Stimulated activated naive CD8-positive, alpha-beta T cell treated with anti-CD3 and anti-CD28 coated beads, Interleukin-15, Interleukin-2, amounts not matched to agents 100 U/mL and 50 U/mL, for 24 hours (primary cell): Measurements from ENCODE around the gene LUZP2.

Experiments used
- ATAC-seq: fragments of 150-1000 bp; cut with Tn5 transposase; one replicate; pipeline ENCODE4 v1.10.0; 2021
- DNase-seq: peaks from one replicate; pipeline ENCODE4 v3.0.0; 2021

Gene LUZP2

GRCh38 chr11:24635588-24636290 is 138.9 kb downstream of the LUZP2 start:
- ATAC-seq (no peak), DNase-seq (no peak)

DNA sequence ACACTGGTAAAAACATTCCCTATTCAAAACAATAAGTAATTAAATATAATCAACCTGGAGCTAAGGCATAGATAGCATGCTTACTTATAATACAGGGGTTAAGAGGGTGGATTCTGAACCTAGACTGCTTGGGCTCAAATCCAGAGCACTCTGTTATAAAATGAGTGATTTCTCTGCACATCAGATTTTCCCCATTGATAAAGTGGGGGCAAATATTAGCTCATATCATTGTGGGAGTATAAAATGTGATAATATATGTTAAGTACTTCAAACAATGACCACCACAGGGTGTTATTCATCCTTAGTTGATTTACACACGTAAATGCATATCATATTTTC is 139.4 kb downstream of the LUZP2 start:
- DNase-seq (no peak), ATAC-seq (no peak)

GRCh38 chr11:24637520-24637919 is 140.7 kb downstream of the LUZP2 start:
- DNase-seq: no peak
- no peak for ATAC-seq

DNA sequence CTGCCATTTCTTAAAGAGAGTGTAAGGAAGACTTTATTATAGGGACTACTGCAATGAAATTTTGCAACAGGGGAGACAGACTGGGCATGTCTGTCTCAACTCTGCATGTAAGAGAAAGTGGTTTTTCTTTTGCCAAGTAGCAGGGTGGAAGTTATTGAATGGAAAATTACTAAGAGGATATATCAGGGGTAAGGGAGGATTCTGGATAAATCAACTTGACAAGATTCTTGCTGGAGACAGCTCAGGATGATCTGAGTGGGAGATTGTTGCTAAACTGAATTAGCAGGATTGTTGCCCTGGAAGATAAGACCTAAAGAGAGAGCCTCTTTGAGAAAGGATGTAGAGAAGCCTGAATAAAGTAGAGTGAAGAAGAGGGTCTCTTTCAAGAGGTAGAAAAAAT is 145.8 kb downstream of the LUZP2 start:
- ATAC-seq: no peak
- no peak for DNase-seq

GRCh38 chr11:24645563-24645962 is 148.7 kb downstream of the LUZP2 start:
- DNase-seq: no peak
- ATAC-seq: no peak

DNA sequence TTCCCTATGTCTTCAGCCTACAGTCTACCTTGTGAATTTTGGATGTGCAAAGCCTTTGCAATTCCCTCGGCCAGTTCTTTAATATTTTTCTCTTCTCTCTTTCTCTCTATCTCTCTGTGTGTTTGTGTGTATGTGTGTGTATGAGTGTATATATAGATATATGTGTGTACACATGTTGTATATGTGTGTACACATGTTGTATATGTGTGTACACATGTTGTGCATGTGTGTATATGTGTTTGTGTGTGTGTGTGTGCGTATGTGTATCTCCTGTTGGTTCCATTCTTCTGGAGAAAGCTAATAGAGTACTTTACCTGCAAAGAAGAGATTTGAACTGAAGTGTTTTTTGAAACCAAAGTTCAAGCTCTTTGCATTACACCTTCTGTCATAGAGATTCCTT is 155.0 kb downstream of the LUZP2 start:
- ATAC-seq (no peak), DNase-seq (no peak)

DNA sequence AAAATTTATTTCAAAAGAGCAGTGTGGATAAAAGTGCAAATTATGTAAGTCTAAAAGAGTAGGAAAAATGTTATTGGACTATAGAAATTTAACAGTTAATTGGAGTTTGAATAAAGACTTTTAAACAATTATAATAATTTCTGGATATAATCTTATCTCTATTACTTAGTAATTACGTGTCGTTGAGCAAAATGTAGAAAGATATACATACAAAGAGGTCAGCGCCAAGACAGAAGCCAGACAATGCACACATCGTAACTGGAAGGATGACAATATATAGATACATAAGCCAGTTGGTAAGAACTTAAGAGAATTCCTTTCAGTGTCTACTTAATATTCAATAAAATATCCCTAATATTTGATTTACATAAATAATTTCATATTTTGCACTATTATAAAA is 157.0 kb downstream of the LUZP2 start:
- no peak for DNase-seq
- ATAC-seq: no peak

GRCh38 chr11:24661331-24661730 is 164.5 kb downstream of the LUZP2 start:
- no peak for ATAC-seq

GRCh38 chr11:24664399-24664798 is 167.5 kb downstream of the LUZP2 start:
- no peak for ATAC-seq

More at GRCh38 chr11:24661331-24661730, 164.5 kb downstream of the LUZP2 start:
- DNase-seq: no peak

GRCh38 chr11:24667353-24667968 is 170.6 kb downstream of the LUZP2 start:
- ATAC-seq (no peak), DNase-seq (no peak)

More at GRCh38 chr11:24664399-24664798, 167.5 kb downstream of the LUZP2 start:
- DNase-seq: no peak

GRCh38 chr11:24678703-24679348 is 182.0 kb downstream of the LUZP2 start:
- no peak for DNase-seq
- ATAC-seq: no peak

DNA sequence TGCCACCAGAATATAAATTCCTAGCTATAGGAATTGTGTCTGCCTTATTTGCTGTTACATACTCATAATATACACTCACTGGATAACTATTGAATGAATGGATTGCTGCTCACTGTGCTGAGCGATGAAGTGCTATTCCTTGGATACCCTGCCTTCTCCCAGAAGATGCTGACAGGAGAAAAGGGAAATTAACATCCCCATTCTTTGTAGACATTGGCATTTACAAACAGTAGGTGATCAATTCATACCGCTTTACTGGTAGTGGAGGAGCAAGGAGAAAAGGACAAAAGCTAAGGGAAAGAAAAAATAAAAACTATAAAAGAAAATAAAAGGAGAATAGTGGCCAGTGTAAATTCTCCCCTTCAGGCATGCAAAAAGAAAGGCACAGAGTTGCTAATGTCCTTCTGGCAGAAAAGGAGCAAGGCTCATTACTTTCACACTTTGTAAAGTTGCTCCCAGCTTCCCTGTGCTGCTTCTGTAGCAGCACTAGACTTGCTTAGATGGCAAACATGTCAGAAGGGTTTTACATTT is 183.0 kb downstream of the LUZP2 start:
- DNase-seq: no peak
- ATAC-seq: no peak

- DNase-seq (no peak), ATAC-seq (no peak)
Observed at GRCh38 chr11:24683583-24683982, 186.7 kb downstream of the LUZP2 start.

GRCh38 chr11:24685821-24686220 is 189.0 kb downstream of the LUZP2 start:
- DNase-seq: no peak
- ATAC-seq: no peak

- ATAC-seq (no peak), DNase-seq (no peak)
Observed at GRCh38 chr11:24687531-24688147, 190.8 kb downstream of the LUZP2 start.

- ATAC-seq (no peak), DNase-seq (no peak)
Observed at GRCh38 chr11:24688981-24689380, 192.1 kb downstream of the LUZP2 start.

DNA sequence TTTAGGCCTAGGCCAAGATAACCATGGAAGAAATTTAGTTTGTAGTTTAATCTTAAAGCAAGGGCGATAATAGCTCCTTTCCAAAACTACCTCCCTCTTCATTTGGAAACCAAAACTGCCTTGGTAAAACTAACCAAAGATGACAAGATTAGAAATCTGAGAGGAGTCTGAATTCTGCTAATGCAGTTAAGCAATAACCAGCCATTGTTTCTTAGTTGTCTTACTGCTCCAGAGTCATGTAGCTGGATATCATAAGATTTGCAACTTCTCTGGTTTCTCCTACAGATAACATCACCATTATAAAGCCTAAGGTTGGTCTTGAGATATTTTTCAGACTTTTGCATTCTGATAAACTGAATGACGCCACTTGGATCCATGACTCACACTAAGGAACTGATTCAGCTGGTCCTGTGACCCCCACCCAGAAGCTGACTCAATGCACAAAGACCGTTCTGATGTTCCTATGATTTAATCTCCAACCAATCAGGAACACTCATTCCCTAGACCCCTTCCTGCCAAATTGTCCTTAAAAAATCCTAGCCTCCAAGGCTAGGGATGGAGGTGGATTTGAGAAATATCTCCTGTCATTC is 200.8 kb downstream of the LUZP2 start:
- no peak for DNase-seq
- no peak for ATAC-seq

DNA sequence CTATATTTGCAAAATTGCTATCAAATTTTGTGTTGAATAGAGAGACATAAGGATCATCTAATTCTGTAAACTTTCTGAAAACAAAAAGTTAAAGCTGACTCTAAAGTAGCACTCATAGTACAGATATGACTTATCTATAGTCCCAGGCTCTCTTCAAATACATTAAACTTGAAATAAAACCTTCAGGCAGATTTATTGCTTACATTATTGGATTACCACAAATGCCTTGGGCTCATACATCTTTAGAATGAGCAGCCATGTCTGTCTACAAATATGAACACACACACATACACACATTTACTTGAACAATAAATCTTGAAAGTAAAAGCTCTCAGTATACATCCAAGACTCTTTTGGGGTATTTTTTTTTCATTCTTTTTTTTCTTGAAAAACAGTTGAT is 207.9 kb downstream of the LUZP2 start:
- ATAC-seq (no peak), DNase-seq (no peak)

DNA sequence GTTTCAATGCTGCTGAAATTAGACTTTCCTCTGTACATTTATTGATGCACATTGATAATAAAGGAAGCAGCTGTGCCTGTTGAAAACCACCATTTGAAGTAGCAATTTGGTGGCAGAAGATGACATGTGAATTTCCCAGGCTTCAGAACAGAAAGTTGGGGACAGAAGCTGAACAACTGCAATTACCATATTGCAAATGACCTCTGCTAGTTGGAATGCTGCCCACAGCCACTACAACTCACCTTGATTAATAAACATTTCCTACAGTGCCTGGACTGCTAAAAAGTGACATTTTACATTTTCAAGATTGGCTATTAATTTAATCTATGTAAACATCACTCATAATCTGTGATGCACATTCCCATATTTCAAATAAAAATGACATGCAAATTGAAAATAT is 208.6 kb downstream of the LUZP2 start:
- DNase-seq (no peak), ATAC-seq (no peak)

DNA sequence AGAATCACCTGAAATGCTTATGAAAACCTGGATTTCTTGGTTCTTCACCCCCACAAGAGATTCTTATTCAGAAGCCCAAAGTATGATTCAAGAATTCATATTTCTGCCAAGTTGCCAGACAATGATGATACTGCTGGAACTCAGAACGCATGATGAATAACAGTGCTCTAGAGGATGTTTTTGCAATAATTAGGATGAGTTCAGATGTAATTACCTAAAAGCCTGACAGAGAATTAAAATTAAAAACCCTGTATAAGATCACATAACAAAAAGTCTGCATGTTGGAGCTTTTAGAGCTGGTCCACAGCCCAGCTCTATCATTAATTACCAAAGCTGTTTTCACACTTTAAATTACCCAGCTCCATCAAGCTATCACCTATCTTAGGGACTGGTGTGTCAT is 211.8 kb downstream of the LUZP2 start:
- ATAC-seq (no peak), DNase-seq (no peak)

- ATAC-seq (no peak), DNase-seq (no peak)
Observed at GRCh38 chr11:24709928-24710565, 213.2 kb downstream of the LUZP2 start.

DNA sequence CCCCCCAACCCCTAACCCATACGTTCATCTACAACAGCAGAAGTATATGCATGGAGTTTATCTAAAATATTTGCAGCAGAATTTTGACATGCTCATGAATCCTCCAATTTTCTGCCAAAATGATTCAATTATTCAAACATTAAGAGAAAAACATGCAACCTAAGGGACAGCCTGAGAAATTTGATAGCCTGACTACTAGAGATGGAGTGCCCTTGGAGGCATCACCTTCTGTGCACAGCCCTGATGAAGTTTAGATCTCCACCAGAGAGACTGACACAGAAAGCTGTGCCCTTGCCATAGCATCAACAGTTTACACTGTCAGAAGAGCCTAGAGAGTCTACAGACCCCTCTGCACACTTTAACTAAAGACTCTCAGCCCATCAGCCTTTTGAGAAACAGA is 217.7 kb downstream of the LUZP2 start:
- DNase-seq: no peak
- no peak for ATAC-seq
